Activated CD4-positive, alpha-beta T cell treated with anti-CD3 and anti-CD28 coated beads, Interleukin-2, amount 10 ng/mL, durations not matched to agents 7 days and 5 days (primary cell): Measurements from ENCODE around the gene NFKB1. TPM values are rescaled to one million over a fixed set of nuclear protein-coding genes. Genes with fewer than 3 reads are reported as not detected.
"Not testable (repeated sequence)": the region's sequence is repeated elsewhere in the genome, so short reads cannot be mapped to it uniquely, and the experiment has no call there.

Experiments
- CTCF ChIA-PET: fragments of 350-600 bp; sonication (Branson Sonifier 250); formaldehyde crosslinking; loops from one replicate; lab custom pipeline; 2021; ENCODE audit warnings: antibody characterized with exemption; lab: Charles Lee
- POLR2A ChIA-PET: fragments of 350-600 bp; sonication (Branson Sonifier 250); formaldehyde crosslinking; loops from one replicate; lab custom pipeline; 2021; ENCODE audit warnings: antibody characterized with exemption; lab: Charles Lee
- DNase-seq: peaks from one replicate; pipeline ENCODE4 v3.0.0-alpha.2; 2020
- H3K27ac Mint-ChIP-seq: one replicate; pipeline ENCODE4 v1.8.0; 2021; ENCODE audit warnings: mild to moderate bottlenecking, moderate library complexity, mixed read lengths
- H3K27me3 Mint-ChIP-seq: one replicate; pipeline ENCODE4 v1.8.0; 2021; ENCODE audit warnings: mixed read lengths
- H3K36me3 Mint-ChIP-seq: one replicate; pipeline ENCODE4 v1.8.0; 2021; ENCODE audit warnings: low read depth, mixed read lengths
- H3K4me1 Mint-ChIP-seq: one replicate; pipeline ENCODE4 v1.8.0; 2021; ENCODE audit warnings: mixed read lengths
- H3K4me3 Mint-ChIP-seq: one replicate; pipeline ENCODE4 v1.8.0; 2021; ENCODE audit warnings: mild to moderate bottlenecking, moderate library complexity, mixed read lengths
- H3K9me3 Mint-ChIP-seq: one replicate; pipeline ENCODE4 v1.8.0; 2021; ENCODE audit warnings: mixed read lengths
- total RNA-seq, 2 experiments: library from RNA; stranded (reverse); gene quantifications; one replicate each; pipeline ENCODE4 v1.2.3, GENCODE V29; 2021

NFKB1 gene
- total RNA-seq, 2 experiments from 2014 or later, result 135 to 142 TPM

GRCh38 chr4:102478186-102478585 lies 23.0 kb upstream of the NFKB1 start:
- Mint-ChIP-seq H3K36me3 (peaks cover 28% of the 10 kb centered on the region), H3K27ac (no peak overlapping the region), H3K4me1 (peaks cover 5% of the 10 kb centered on the region), H3K9me3 (peaks cover 35% of the 10 kb centered on the region), H3K4me3 (no peak overlapping the region), H3K27me3 (peaks cover 4% of the 10 kb centered on the region)
- POLR2A ChIA-PET, result no interaction called here
- CTCF ChIA-PET, result interaction anchor here (1.0 to 1.9 kb wide), 2 partner anchors 13 to 17 kb away, joined by 3 to 4 read pairs; no protein-coding TSS in a partner anchor
- DNase-seq, result no peak

GRCh38 chr4:102479832-102480231 lies 21.3 kb upstream of the NFKB1 start:
- POLR2A ChIA-PET, H3K27ac Mint-ChIP-seq, CTCF ChIA-PET, H3K4me3 Mint-ChIP-seq, H3K27me3 Mint-ChIP-seq, H3K4me1 Mint-ChIP-seq, DNase-seq: not testable (repeated sequence)
- Mint-ChIP-seq H3K9me3 (peaks cover 42% of the 10 kb centered on the region), H3K36me3 (peaks cover 27% of the 10 kb centered on the region)

- no peak for DNase-seq
- ChIA-PET POLR2A (no interaction called here), CTCF (interaction anchor here (1.2 to 1.7 kb wide), 2 partner anchors 18 to 222 kb away, joined by 3 to 4 read pairs; partner anchors contain the start of gene NFKB1)
- peaks cover 18% of the 10 kb centered on the region for H3K4me1 Mint-ChIP-seq
- H3K27me3 Mint-ChIP-seq, result peaks cover 9% of the 10 kb centered on the region
- no peak overlapping the region for H3K4me3 Mint-ChIP-seq
- H3K27ac Mint-ChIP-seq, result no peak overlapping the region
- H3K36me3 Mint-ChIP-seq, result peaks cover 23% of the 10 kb centered on the region
- H3K9me3 Mint-ChIP-seq, result peaks cover 33% of the 10 kb centered on the region
Measured at GRCh38 chr4:102483120-102483519, 18.0 kb upstream of the NFKB1 start.

- POLR2A ChIA-PET, DNase-seq, H3K27me3 Mint-ChIP-seq, H3K4me3 Mint-ChIP-seq, H3K27ac Mint-ChIP-seq: not testable (repeated sequence)
- peaks cover 21% of the 10 kb centered on the region for H3K36me3 Mint-ChIP-seq
- CTCF ChIA-PET, result interaction anchor here (1.7 kb wide), 1 partner anchor 17 kb away, joined by 4 read pairs; the partner anchor contains the start of gene NFKB1
- peaks cover 18% of the 10 kb centered on the region for H3K4me1 Mint-ChIP-seq
- peaks cover 31% of the 10 kb centered on the region for H3K9me3 Mint-ChIP-seq
Measured at GRCh38 chr4:102483990-102484692, 17.0 kb upstream of the NFKB1 start.

GRCh38 chr4:102492531-102493241 lies 8.5 kb upstream of the NFKB1 start:
- H3K36me3 Mint-ChIP-seq, result no peaks in the 10 kb centered on the region
- H3K4me3 Mint-ChIP-seq, result no peak overlapping the region
- no peak for DNase-seq
- peaks cover 12% of the 10 kb centered on the region for H3K4me1 Mint-ChIP-seq
- H3K27ac Mint-ChIP-seq, result no peak overlapping the region
- ChIA-PET POLR2A (no interaction called here), CTCF (no interaction called here)
- H3K9me3 Mint-ChIP-seq, result peaks cover 5% of the 10 kb centered on the region
- no peaks in the 10 kb centered on the region for H3K27me3 Mint-ChIP-seq

GRCh38 chr4:102493257-102493656 lies 7.9 kb upstream of the NFKB1 start:
- no peak for DNase-seq
- Mint-ChIP-seq H3K9me3 (peaks cover 1% of the 10 kb centered on the region), H3K27me3 (no peaks in the 10 kb centered on the region), H3K4me3 (no peak overlapping the region), H3K36me3 (no peaks in the 10 kb centered on the region), H3K4me1 (peaks cover 12% of the 10 kb centered on the region), H3K27ac (no peak overlapping the region)
- POLR2A ChIA-PET, result no interaction called here
- CTCF ChIA-PET, result no interaction called here

GRCh38 chr4:102493794-102494193 lies 7.4 kb upstream of the NFKB1 start:
- H3K27ac Mint-ChIP-seq, result no peak overlapping the region
- H3K4me3 Mint-ChIP-seq, result no peak overlapping the region
- ChIA-PET POLR2A (no interaction called here), CTCF (no interaction called here)
- H3K4me1 Mint-ChIP-seq, result peaks cover 12% of the 10 kb centered on the region
- peaks cover 4% of the 10 kb centered on the region for H3K36me3 Mint-ChIP-seq
- DNase-seq, result no peak
- H3K9me3 Mint-ChIP-seq, result peaks cover 4% of the 10 kb centered on the region
- H3K27me3 Mint-ChIP-seq, result no peaks in the 10 kb centered on the region

GRCh38 chr4:102494603-102495002 lies 6.6 kb upstream of the NFKB1 start:
- H3K4me3 Mint-ChIP-seq, result no peak overlapping the region
- ChIA-PET POLR2A (no interaction called here), CTCF (no interaction called here)
- peaks cover 14% of the 10 kb centered on the region for H3K4me1 Mint-ChIP-seq
- no peak overlapping the region for H3K27ac Mint-ChIP-seq
- H3K36me3 Mint-ChIP-seq, result peaks cover 4% of the 10 kb centered on the region
- no peaks in the 10 kb centered on the region for H3K27me3 Mint-ChIP-seq
- no peak for DNase-seq
- H3K9me3 Mint-ChIP-seq, result peaks cover 7% of the 10 kb centered on the region

- Mint-ChIP-seq H3K4me1 (peaks cover 20% of the 10 kb centered on the region), H3K36me3 (peaks cover 14% of the 10 kb centered on the region), H3K27ac (no peak overlapping the region), H3K4me3 (no peak overlapping the region), H3K9me3 (peaks cover 7% of the 10 kb centered on the region), H3K27me3 (no peaks in the 10 kb centered on the region)
- CTCF ChIA-PET, result no interaction called here
- POLR2A ChIA-PET, result no interaction called here
- no peak for DNase-seq
Measured at GRCh38 chr4:102497986-102498385, 3.2 kb upstream of the NFKB1 start.

GRCh38 chr4:102500352-102500695 lies 835 bp upstream of the NFKB1 start:
- Mint-ChIP-seq H3K4me3 (peak overlapping the region; percentile 75), H3K27me3 (no peaks in the 10 kb centered on the region), H3K36me3 (peaks cover 32% of the 10 kb centered on the region), H3K27ac (peak overlapping the region; percentile 89), H3K4me1 (peaks cover 24% of the 10 kb centered on the region), H3K9me3 (peaks cover 7% of the 10 kb centered on the region)
- DNase-seq, result no peak
- POLR2A ChIA-PET, result interaction anchor here (0.5 to 0.7 kb wide), 3 partner anchors 35 to 327 kb away, joined by 3 to 4 read pairs (median 4); partner anchors contain the start of gene UBE2D3
- CTCF ChIA-PET, result interaction anchor here (1.1 to 1.4 kb wide), 4 partner anchors 12 to 44 kb away, joined by 3 to 4 read pairs (median 4); no protein-coding TSS in a partner anchor

- CTCF ChIA-PET, result interaction anchor here (1.0 to 1.5 kb wide), 4 partner anchors 18 to 304 kb away, joined by 3 to 4 read pairs (median 4); no protein-coding TSS in a partner anchor
- peak overlapping the region; percentile 88 for H3K27ac Mint-ChIP-seq
- H3K4me1 Mint-ChIP-seq, result peaks cover 29% of the 10 kb centered on the region
- peak overlapping the region; percentile 78 for H3K4me3 Mint-ChIP-seq
- H3K27me3 Mint-ChIP-seq, result no peaks in the 10 kb centered on the region
- peaks cover 32% of the 10 kb centered on the region for H3K36me3 Mint-ChIP-seq
- POLR2A ChIA-PET, result interaction anchor here (0.6 kb wide), 1 partner anchor 31 kb away, joined by 3 read pairs; no protein-coding TSS in a partner anchor
- no peak for DNase-seq
- peaks cover 7% of the 10 kb centered on the region for H3K9me3 Mint-ChIP-seq
Measured at GRCh38 chr4:102501447-102501696, 213 bp downstream of the NFKB1 start.

- H3K4me1 Mint-ChIP-seq, result peaks cover 35% of the 10 kb centered on the region
Measured at GRCh38 chr4:102502543-102502818, 1.3 kb downstream of the NFKB1 start.

GRCh38 chr4:102503301-102503746 lies 2.2 kb downstream of the NFKB1 start:
- Mint-ChIP-seq H3K36me3 (peaks cover 38% of the 10 kb centered on the region), H3K27ac (peak overlapping the region; percentile 95), H3K4me1 (peaks cover 41% of the 10 kb centered on the region), H3K27me3 (no peaks in the 10 kb centered on the region), H3K4me3 (peak overlapping the region; percentile 98), H3K9me3 (peaks cover 7% of the 10 kb centered on the region)
- ChIA-PET CTCF (no interaction called here), POLR2A (no interaction called here)
- no peak for DNase-seq

More at GRCh38 chr4:102502543-102502818, 1.3 kb downstream of the NFKB1 start:
- H3K4me3 Mint-ChIP-seq, result peak overlapping the region; percentile 98
- POLR2A ChIA-PET, result no interaction called here
- peaks cover 32% of the 10 kb centered on the region for H3K36me3 Mint-ChIP-seq
- H3K27ac Mint-ChIP-seq, result peak overlapping the region; percentile 95
- DNase-seq, result no peak
- CTCF ChIA-PET, result interaction anchor here (1.1 to 1.5 kb wide), 2 partner anchors 16 to 18 kb away, joined by 3 to 4 read pairs; no protein-coding TSS in a partner anchor
- H3K27me3 Mint-ChIP-seq, result no peaks in the 10 kb centered on the region
- H3K9me3 Mint-ChIP-seq, result peaks cover 7% of the 10 kb centered on the region
